NCI-H748 (cell line): ENCODE data around the gene CRACDL.

Experiments used
- DNase-seq: peaks from one replicate; lab custom pipeline; 2025; ENCODE audit not compliant: unreplicated experiment; lab: John Stamatoyannopoulos, UW

Gene CRACDL

GRCh38 chr2:98805412-98806171, 130.4 kb downstream of the CRACDL start:
- no peak for DNase-seq

GRCh38 chr2:98804736-98805135, 131.3 kb downstream of the CRACDL start:
- no peak for DNase-seq

GRCh38 chr2:98804265-98804650, 131.8 kb downstream of the CRACDL start:
- no peak for DNase-seq

GRCh38 chr2:98803405-98804264, 132.4 kb downstream of the CRACDL start:
- DNase-seq, result no peak

GRCh38 chr2:98802344-98802743, 133.7 kb downstream of the CRACDL start:
- DNase-seq, result no peak

GRCh38 chr2:98801921-98802321, 134.1 kb downstream of the CRACDL start:
- no peak for DNase-seq

GRCh38 chr2:98801286-98801685, 134.7 kb downstream of the CRACDL start:
- no peak for DNase-seq

- DNase-seq, result no peak
Measured at GRCh38 chr2:98800330-98801064, 135.5 kb downstream of the CRACDL start.

GRCh38 chr2:98799375-98800329, 136.4 kb downstream of the CRACDL start:
- DNase-seq, result no peak

GRCh38 chr2:98796775-98797544, 139.1 kb downstream of the CRACDL start:
- DNase-seq, result no peak

GRCh38 chr2:98795891-98796676, 139.9 kb downstream of the CRACDL start:
- no peak for DNase-seq

- DNase-seq, result no peak
Measured at GRCh38 chr2:98793897-98794830, 141.9 kb downstream of the CRACDL start.

- no peak for DNase-seq
Measured at GRCh38 chr2:98793275-98793674, 142.8 kb downstream of the CRACDL start.

- DNase-seq, result no peak
Measured at GRCh38 chr2:98790221-98790620, 145.8 kb downstream of the CRACDL start.

- DNase-seq, result no peak
Measured at GRCh38 chr2:98787700-98788099, 148.3 kb downstream of the CRACDL start.

GRCh38 chr2:98786179-98786578, 149.8 kb downstream of the CRACDL start:
- DNase-seq, result no peak

GRCh38 chr2:98782570-98782969, 153.5 kb downstream of the CRACDL start:
- DNase-seq, result no peak

- DNase-seq, result no peak
Measured at GRCh38 chr2:98781822-98782221, 154.2 kb downstream of the CRACDL start.
